Dedifferentiated amniotic fluid mesenchymal stem cell (primary cell): ENCODE results near the gene PPIF.
A peak's percentile ranks its signal among the peaks of the same experiment; 100 is the strongest.

Experiments
- DNase-seq: peaks from one replicate; pipeline ENCODE4 v3.0.0-alpha.2; 2016; ENCODE audit errors: extremely low spot score

PPIF gene

GRCh38 chr10:79313911-79314439 is 33.3 kb upstream of the PPIF start:
- DNase-seq, result no peak

GRCh38 chr10:79314761-79315601 is 32.3 kb upstream of the PPIF start:
- DNase-seq, result no peak

DNA sequence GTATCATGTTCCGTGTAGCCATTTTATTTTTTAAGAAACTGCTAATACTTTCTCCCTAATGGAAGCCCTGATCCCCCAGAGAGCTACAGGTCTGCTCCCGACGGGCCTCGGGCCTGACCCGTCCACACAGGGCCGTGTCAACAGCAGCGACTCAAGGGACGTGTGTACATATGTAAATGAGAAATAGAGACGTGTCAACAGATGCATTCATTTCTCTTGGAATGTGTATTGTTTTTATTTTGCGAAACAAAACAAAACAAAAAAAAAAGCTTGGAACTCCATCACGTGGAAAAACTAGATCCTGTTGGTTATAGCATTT is 31.7 kb upstream of the PPIF start:
- no peak for DNase-seq

- DNase-seq, result no peak
Measured at GRCh38 chr10:79316671-79317431, 30.4 kb upstream of the PPIF start.

DNA sequence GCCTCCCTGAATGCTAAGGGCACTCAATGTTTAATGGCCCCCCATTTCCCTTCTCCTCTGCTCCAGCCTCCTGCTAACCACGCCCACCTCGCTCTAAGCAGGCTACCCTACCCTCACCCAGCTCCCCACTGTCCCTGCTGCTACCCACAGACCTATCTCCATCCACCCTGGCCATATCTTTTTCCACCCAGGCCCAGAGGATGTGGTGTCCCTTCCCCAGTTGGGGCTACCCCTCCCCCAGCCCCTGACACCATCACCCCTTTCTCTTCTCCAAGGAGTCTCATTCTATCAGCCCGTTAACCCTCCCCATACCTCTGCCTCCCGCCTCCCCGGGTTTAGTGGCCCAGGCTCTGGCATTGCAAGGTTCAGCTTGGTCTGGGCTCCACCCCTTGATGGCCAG is 28.9 kb upstream of the PPIF start:
- no peak for DNase-seq

DNA sequence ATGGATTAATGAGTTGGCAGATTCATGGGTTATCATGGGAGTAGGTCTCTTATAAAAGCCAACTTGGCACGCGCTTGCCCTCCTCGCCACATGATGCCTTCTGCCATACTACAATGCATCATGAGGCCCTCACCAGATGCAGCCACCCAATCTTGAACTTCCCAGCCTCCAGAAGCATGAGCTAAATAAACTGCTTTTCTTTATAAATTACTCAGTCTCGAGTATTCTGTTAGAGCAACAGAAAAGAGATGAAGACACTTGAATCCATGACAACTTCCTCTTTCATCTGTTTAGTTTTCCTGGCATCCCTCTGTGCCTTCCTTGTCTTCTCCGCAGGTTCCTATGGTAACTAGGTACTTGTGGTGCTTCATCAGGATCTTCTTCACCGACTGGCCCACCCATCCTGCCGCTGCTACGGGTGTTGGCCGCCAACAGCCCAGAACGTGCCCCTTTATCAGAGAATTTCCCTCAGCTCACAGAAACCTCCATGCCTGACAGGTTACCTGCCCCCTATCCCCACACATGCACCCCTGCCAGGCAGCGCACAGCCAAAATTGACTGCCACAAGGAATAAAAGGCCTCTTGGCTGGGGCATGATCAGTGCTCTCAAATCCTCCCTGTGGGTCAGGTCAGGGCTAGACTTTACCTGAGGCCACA is 28.0 kb upstream of the PPIF start:
- no peak for DNase-seq

DNA sequence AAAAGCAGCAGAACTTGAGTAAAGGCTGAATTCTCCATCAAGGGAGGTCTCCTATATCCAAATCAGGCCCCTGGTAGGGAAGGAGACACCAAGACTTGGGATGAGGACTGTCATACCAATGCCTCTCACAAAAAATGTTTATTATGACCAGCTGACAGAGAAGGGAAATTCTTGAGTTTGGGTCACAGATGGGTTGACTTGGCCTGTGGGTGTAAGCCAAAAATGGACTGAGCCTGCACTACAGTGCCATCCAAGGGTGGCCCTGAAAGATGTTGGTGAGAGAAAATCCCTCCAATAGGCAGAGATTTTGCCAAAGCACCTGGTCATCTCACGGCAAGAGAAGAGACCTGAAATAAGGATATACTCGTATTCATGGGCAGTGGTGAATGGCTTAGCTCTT is 27.0 kb upstream of the PPIF start:
- DNase-seq, result no peak

DNA sequence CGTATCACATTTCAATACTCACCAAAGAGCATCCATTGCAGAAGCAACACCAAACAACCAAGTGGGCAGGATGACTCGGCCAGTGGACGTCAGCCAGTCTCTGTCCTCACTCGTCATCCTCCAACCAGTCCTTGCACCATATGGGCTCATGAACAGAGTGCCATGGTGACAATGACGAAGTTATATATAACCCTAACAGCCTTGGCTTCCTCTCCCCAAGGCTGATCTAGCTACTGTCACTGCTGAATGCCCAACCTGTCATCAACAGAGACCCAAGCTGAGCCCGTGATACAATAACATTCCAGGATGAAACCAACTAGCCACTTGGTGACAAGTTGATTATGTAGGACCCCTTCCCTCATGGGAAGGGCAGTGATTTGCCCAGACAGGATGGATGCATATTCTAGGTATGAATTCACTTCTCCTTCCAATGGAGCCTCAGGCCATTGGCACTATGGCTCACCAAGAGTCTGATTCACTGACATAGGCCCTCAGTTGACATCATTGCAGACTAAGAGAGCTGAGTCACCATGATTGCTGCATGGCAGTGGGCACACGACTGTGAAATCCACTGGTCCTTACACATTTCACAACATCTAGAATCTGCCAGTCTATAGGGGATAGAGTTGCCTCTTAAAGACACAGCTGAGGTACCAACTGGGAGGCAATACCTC is 26.3 kb upstream of the PPIF start:
- peak; percentile 86 for DNase-seq

DNA sequence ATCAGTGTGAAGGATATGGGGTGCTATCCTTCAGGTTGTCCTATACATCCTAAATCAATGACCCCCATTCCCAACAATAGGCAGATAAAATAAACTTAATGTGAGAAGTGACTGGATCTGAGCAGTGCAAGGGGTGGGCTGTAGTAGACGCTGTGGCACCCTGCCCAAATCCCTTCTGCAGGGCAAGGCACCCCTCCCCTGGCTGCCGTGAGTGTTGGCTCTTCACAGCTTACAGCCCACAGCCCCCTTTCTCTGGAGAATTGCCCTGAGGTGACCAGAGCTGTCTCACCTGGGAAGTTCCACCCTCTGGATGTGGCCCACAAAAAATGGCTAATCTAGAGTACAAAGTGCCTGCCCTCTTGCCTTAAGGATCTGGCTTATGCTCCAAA is 25.8 kb upstream of the PPIF start:
- DNase-seq, result no peak

- DNase-seq, result no peak
Measured at GRCh38 chr10:79321951-79322350, 25.3 kb upstream of the PPIF start.

DNA sequence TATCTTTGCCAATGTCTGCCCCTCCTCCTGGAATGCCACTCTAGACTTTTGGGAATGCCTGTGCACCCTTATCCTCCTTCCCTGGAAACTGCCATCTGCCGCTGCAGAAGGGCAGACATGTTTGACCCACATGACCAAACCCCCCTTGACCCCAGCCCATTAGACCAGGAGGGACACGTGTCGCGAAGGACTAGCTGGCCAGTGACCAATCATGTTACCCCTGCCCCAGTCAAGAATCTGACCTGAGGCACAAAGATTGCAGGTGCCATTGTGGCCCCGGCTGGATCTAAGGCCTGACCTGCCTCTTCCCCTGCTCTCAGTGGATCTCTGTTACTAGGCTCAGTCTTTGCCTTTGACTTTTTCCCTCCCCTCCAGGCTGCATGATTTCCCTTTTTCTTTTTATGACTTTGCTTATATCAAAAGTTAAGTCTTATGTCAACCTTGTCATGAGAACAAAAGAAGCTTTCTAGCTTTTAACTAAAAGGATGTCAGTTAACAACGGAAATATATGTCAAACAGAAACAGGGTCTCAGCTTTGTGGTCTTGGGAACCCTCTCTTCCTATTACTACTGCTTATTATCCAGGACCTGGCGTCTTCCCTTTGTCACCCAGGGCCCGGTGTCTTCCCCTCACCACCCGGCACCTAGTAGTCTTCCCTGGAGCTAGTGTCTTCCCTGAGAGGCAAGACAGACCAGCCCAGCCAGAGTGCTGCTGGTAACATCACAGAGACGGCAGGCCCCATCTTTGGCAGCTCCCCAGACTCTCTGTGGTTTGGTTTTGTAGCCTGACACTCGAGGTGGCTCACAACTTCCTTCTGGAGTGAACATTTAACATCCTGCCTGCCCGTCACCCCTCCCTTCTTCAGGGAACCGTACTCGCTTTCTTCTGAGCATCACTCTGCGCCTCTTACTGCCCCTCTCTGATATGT is 24.4 kb upstream of the PPIF start:
- DNase-seq, result peak; percentile 58

- no peak for DNase-seq
Measured at GRCh38 chr10:79323602-79324001, 23.7 kb upstream of the PPIF start.

- DNase-seq, result no peak
Measured at GRCh38 chr10:79324032-79324695, 23.1 kb upstream of the PPIF start.

DNA sequence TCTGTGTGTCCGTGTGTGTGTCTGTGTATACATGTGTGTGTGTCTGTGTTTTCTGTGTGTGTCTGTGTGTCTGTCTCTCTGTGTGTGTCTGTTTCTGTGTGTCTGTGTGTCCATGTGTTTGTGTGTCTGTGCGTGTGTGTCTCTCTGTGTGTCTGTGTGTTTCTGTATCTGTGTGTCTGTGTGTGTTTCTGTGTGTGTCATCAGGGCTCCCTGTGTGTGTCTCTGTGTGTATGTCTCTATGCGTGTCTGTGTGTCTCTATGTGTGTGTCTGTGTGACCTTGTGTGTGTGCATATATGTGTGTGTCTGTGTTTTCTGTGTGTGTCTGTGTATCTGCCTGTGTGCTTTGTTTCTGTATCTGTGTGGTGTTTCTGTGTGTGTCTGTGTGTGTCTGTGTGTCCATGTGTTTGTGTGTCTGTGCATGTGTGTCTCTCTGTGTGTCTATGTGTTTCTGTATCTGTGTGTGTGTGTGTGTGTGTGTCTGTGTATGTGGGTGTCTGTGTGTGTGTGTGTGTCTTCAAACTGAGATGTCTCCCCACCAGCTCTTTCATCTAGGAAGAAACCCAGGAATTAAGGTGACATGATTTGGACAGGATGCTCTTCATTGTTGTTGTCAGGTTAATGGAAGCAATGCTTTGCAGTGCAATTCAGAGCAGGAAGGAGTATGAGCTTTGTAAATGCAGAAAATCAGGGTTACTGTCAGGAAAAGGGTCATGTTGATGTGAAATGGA is 20.7 kb upstream of the PPIF start:
- DNase-seq, result no peak

DNA sequence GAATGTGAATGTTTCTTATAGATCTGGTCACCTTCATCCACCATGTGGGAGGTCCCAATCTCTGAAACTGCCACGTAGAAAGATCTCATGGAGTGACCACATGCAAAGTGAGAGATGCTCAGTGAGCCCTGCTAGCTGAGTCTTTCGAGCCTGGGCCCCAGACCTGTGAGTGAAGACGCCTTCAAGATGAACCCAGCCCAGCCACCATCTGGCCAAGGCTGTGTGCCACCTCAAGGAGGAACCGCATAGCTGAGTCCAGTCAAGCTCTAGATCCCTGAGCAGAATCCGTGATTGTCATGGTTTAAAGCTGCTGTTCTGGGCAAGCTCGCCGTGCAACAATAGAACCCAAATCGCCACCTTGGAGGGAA is 20.2 kb upstream of the PPIF start:
- DNase-seq, result no peak

- DNase-seq, result no peak
Measured at GRCh38 chr10:79328147-79328701, 19.0 kb upstream of the PPIF start.

GRCh38 chr10:79328737-79329504 is 18.3 kb upstream of the PPIF start:
- no peak for DNase-seq

DNA sequence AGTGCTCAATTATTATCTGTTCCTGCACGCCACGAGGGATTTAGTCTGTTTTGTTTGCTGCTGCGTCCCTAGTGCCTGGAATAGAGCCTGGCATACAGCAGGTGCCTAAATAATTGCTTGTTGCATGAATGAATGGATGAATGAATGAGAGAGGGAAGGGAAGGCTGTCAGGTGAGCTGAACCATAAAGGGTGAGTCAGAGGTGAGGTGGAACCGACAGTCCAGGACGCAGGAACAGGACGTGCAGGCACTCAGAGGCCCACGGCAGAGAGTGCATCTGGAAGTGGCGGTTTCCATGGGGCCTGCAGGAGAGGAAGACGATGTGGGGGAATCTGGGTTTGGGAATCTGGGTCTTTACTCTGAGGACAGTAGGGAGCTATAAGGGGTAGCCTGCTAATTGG is 17.7 kb upstream of the PPIF start:
- no peak for DNase-seq

DNA sequence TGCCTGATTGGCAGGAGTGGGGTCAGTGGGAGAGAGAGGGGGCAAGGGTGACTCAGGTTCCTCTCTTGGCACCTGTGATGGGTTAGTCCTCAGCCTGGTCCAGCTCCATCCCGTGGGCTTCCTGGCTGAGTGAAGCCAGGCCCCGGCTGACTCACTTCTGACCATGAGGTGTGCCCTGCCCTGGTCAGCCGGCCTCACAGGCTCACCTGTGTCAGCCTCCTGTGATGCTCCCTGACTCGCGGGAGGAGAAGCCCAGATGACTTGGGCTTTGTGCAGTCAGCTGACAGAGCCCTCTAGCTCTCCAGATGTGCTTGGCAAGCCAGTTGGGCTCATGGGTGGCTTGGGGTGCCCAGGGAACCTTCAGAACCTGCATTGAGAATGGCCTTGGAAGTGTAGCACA is 16.0 kb upstream of the PPIF start:
- no peak for DNase-seq
